ENCODE results near the gene SPDYC.
"Not testable (repeated sequence)": the region's sequence is repeated elsewhere in the genome, so short reads cannot be mapped to it uniquely, and the experiment has no call there.

The SPDYC gene

GRCh38 chr11:65169164-65169641 is 830 bp upstream of the SPDYC start:
- peak; percentile 21 to 60 for ATAC-seq

- no peak for ATAC-seq
Measured at GRCh38 chr11:65172600-65172999, 2.6 kb downstream of the SPDYC start.

- not testable (repeated sequence) for ATAC-seq
Measured at GRCh38 chr11:65174571-65175010, 4.6 kb downstream of the SPDYC start.

GRCh38 chr11:65180877-65181568 is 11.0 kb downstream of the SPDYC start:
- ATAC-seq: peak; percentile 75 to 78

GRCh38 chr11:65181569-65182257 is 11.7 kb downstream of the SPDYC start, which contains the start of gene CAPN1:
Gene CAPN1, plus strand, starts transcription at chr11:65181928. Its CDS starts 774 bp downstream, at chr11:65182702.
- ATAC-seq: peak; percentile 87 to 89

- ATAC-seq: no peak
Measured at GRCh38 chr11:65182258-65183170, 12.5 kb downstream of the SPDYC start.

GRCh38 chr11:65183201-65183891 is 13.3 kb downstream of the SPDYC start:
- no peak for ATAC-seq

- ATAC-seq: no peak
Measured at GRCh38 chr11:65184146-65184545, 14.1 kb downstream of the SPDYC start.

GRCh38 chr11:65185171-65185570 is 15.1 kb downstream of the SPDYC start:
- no peak for ATAC-seq

GRCh38 chr11:65185869-65186341 is 15.9 kb downstream of the SPDYC start:
- ATAC-seq: no peak

- ATAC-seq: no peak
Measured at GRCh38 chr11:65186701-65187100, 16.7 kb downstream of the SPDYC start.

- ATAC-seq: no peak
Measured at GRCh38 chr11:65187146-65187675, 17.2 kb downstream of the SPDYC start.

- no peak for ATAC-seq
Measured at GRCh38 chr11:65187971-65188461, 18.0 kb downstream of the SPDYC start.

GRCh38 chr11:65188486-65188885 is 18.5 kb downstream of the SPDYC start:
- no peak for ATAC-seq

- ATAC-seq: no peak
Measured at GRCh38 chr11:65189191-65189590, 19.2 kb downstream of the SPDYC start.

- no peak for ATAC-seq
Measured at GRCh38 chr11:65194564-65194963, 24.5 kb downstream of the SPDYC start.

GRCh38 chr11:65204143-65204542 is 34.1 kb downstream of the SPDYC start:
- no peak for ATAC-seq

- ATAC-seq: peak in 1 of 2 donors; percentile 64
Measured at GRCh38 chr11:65204646-65205601, 34.9 kb downstream of the SPDYC start.

- ATAC-seq: no peak
Measured at GRCh38 chr11:65205602-65205967, 35.6 kb downstream of the SPDYC start.

GRCh38 chr11:65206441-65206841 is 36.4 kb downstream of the SPDYC start:
- no peak for ATAC-seq

- ATAC-seq: no peak
Measured at GRCh38 chr11:65206901-65207300, 36.9 kb downstream of the SPDYC start.
